Left ventricle myocardium inferior (tissue), 1 donor: ENCODE data around the gene CRELD1. TPM values are rescaled to one million over a fixed set of nuclear protein-coding genes. Genes with fewer than 3 reads are reported as not detected.

Experiments used
- DNase-seq: peaks from one replicate; pipeline ENCODE4 v3.0.0-alpha.2; 2020
- H3K27ac ChIP-seq: fragments of 200-600 bp; replicated peaks from 2 replicates; pipeline ENCODE4 v1.8.0; 2021
- H3K27me3 ChIP-seq: fragments of 200-600 bp; 2 replicates; pipeline ENCODE4 v1.8.0; 2021; ENCODE audit warnings: low read depth
- H3K36me3 ChIP-seq: fragments of 200-600 bp; 2 replicates; pipeline ENCODE4 v1.8.0; 2021
- H3K4me1 ChIP-seq: fragments of 200-600 bp; 2 replicates; pipeline ENCODE4 v1.8.0; 2021
- H3K4me3 ChIP-seq: fragments of 200-600 bp; 2 replicates; pipeline ENCODE4 v1.8.0; 2021; ENCODE audit warnings: mild to moderate bottlenecking, moderate library complexity
- H3K9me3 ChIP-seq: fragments of 200-600 bp; replicated peaks from 2 replicates; pipeline ENCODE4 v1.8.0; 2021
- intact Hi-C: fragments of 100-400 bp; cut with micrococcal nuclease; formaldehyde crosslinking; loops from one replicate; pipeline ENCODE4 v1.11.0; 2022
- total RNA-seq: library from RNA; stranded (reverse); fragmentation: NEBNext Ultra II Directional; extraction: Animal tissue kit (Norgen Biotek cat#: 25700); gene quantifications from one replicate; pipeline ENCODE4 v1.2.1, GENCODE V29; 2021
- TF ChIP-seq, protein P1 (sequence below): fragments of 200-600 bp; IDR thresholded peaks from 2 replicates; pipeline ENCODE4 v1.8.0; 2021; ENCODE audit warnings: antibody characterized with exemption, mild to moderate bottlenecking, borderline replicate concordance
- donor health status: DM: no; HTN: yes; CAD: no; lungs with severe emphysema.

CRELD1 gene
- total RNA-seq, 1 donor from 2014 or later = 72.3 TPM

DNA sequence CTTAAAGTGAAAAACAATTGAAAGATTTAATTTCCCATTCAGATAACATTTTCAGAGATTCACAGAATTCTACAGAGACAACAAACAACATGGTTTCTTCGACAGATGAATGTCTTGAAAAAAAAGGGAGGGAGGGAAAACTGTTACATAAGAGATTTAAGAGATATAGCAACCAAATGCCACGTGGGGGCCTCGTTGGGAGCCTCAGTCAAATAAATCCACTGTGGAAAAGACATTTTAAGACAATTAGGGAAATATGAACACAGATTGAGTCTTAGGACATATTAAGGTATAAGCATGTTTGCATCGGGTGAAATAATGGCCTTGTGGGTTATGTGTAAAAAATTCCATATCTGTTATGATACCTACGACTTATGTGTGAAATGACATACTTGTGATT, 23.6 kb downstream of the CRELD1 start:
- TF ChIP-seq, protein P1, sequence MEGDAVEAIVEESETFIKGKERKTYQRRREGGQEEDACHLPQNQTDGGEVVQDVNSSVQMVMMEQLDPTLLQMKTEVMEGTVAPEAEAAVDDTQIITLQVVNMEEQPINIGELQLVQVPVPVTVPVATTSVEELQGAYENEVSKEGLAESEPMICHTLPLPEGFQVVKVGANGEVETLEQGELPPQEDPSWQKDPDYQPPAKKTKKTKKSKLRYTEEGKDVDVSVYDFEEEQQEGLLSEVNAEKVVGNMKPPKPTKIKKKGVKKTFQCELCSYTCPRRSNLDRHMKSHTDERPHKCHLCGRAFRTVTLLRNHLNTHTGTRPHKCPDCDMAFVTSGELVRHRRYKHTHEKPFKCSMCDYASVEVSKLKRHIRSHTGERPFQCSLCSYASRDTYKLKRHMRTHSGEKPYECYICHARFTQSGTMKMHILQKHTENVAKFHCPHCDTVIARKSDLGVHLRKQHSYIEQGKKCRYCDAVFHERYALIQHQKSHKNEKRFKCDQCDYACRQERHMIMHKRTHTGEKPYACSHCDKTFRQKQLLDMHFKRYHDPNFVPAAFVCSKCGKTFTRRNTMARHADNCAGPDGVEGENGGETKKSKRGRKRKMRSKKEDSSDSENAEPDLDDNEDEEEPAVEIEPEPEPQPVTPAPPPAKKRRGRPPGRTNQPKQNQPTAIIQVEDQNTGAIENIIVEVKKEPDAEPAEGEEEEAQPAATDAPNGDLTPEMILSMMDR = no peak
- Histone ChIP-seq H3K27ac (no peak overlapping the region), H3K36me3 (peaks cover 13% of the 10 kb centered on the region), H3K27me3 (no peaks in the 10 kb centered on the region), H3K9me3 (no peaks in the 10 kb centered on the region), H3K4me3 (no peak overlapping the region), H3K4me1 (peaks cover 4% of the 10 kb centered on the region)
- DNase-seq = no peak
- intact Hi-C loops = no loop called here

DNA sequence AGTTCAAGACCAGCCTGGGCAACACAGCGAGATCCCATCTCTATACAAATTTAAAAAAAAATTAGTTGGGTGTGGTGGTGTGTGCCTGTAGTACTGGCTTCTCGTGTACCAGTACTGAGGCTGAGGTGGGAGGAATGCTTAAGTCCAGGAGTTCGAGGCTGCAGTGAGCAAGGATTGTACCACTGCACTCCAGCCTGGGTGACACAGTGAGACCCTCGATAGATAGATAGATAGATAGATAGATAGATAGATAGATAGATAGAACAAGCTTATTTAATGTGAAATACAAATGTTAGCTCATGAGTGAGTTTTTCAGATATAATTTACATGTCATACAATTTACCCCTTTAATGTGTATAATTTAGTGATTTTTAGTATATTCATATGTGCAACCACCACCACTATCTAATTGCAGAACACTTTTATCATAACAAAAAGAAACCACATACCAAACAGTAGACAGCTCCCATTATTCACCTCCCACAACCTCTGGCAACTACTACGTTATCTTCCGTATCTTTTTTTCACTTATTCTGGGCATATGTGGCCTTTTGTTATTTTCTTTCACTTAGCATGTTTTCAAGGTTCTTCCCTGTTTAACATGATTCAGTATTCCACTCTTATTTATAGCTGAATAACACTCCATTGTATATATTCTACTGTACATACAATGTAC, 31.7 kb downstream of the CRELD1 start:
- Histone ChIP-seq H3K36me3 (peaks cover 93% of the 10 kb centered on the region), H3K27ac (no peak overlapping the region), H3K4me3 (no peak overlapping the region), H3K9me3 (no peaks in the 10 kb centered on the region), H3K27me3 (no peaks in the 10 kb centered on the region), H3K4me1 (no peaks in the 10 kb centered on the region)
- intact Hi-C loops = no loop called here
- no peak for DNase-seq
- TF ChIP-seq, protein P1 = no peak

DNA sequence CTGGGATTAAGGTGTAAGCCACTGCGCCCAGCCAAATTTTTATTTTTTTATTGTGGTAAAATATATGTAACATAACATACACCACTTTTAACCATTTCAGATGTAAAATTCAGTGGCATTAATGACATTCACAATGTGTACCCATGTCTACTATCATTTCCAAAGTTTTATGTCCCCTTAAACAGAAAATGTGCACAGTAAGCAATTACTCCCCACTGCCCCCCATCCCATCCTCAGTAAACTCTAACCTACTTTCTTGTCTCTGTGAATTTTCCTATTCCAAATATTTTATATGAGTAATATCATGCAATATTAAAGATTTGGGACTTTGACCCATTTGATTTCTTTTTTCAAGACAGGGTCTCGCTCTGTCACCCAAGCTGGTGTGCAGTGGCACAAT, 33.2 kb downstream of the CRELD1 start:
- H3K9me3 ChIP-seq = no peaks in the 10 kb centered on the region
- no peaks in the 10 kb centered on the region for H3K4me1 ChIP-seq
- TF ChIP-seq, protein P1 = no peak
- intact Hi-C loops = no loop called here
- no peak for DNase-seq
- H3K27ac ChIP-seq = no peak overlapping the region
- H3K4me3 ChIP-seq = no peak overlapping the region
- H3K36me3 ChIP-seq = peaks cover 99% of the 10 kb centered on the region
- no peaks in the 10 kb centered on the region for H3K27me3 ChIP-seq

DNA sequence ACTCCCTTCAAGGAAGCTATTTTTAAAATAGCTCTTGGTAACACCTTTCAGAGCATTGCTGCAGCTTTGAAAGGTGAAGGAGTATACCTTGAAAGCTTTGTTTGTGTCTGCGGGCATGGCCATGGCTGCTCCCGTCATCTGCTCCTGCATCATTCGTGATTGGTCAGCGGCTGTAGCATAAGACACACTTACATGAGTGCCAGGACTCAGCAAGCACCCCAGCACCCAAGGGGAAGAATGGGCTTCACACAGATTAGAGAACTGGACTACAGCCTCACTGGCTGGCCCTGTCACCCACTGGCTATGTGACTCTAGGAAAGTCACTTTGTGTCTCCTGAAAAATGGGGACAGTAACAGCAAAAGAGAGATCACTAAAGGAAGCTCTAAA, 36.0 kb downstream of the CRELD1 start:
- TF ChIP-seq, protein P1 = no peak
- Histone ChIP-seq H3K36me3 (peaks cover 99% of the 10 kb centered on the region), H3K4me3 (no peak overlapping the region), H3K9me3 (no peaks in the 10 kb centered on the region), H3K27ac (no peak overlapping the region), H3K4me1 (peaks cover 7% of the 10 kb centered on the region), H3K27me3 (no peaks in the 10 kb centered on the region)
- intact Hi-C loops = no loop called here
- DNase-seq = no peak

DNA sequence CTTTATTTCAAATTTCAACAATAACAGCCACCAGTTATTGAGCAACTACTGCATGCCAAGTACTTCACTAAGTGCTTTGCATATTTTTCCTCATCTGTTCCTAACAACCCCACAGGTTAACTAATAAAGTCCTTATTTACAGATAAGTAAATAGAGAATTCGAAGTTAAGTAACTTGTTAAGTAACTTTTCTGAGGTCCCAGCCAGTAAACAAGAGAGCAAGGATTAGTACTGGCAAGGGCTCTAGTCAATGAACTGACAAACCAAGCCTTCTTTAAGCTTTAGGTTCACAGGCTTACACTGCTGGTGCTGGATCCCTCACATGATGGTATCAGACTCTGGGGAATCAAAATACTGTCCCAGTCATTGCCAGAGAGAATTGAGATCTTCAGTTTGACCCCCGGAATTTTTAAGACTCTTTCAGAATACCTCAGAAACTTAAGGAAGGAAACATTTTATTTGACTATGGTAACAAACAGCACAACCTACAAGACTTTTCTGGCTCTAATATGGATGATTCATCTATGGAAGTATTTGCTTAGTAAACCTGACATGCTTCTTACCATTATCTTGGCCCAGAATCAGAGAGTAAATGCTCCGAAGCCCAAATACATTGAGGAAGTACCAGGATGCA, 36.5 kb downstream of the CRELD1 start:
- Histone ChIP-seq H3K27me3 (no peaks in the 10 kb centered on the region), H3K4me1 (peaks cover 9% of the 10 kb centered on the region), H3K4me3 (no peak overlapping the region), H3K36me3 (peaks cover 99% of the 10 kb centered on the region), H3K27ac (no peak overlapping the region), H3K9me3 (no peaks in the 10 kb centered on the region)
- DNase-seq = no peak
- intact Hi-C loops = no loop called here
- TF ChIP-seq, protein P1 = no peak
